Endothelial cell (in vitro differentiated cells): ENCODE results near the gene ATP10B. TPM values are rescaled to one million over a fixed set of nuclear protein-coding genes. Genes with fewer than 3 reads are reported as not detected.

Experiments used
- DNase-seq: peaks from one replicate; pipeline ENCODE4 v3.0.0; 2021; ENCODE audit warnings: low spot score
- H3K27ac Mint-ChIP-seq: one replicate; pipeline ENCODE4 v1.8.0; 2021; ENCODE audit warnings: mixed read lengths, inconsistent platforms; ENCODE audit not compliant: unreplicated experiment
- H3K27me3 Mint-ChIP-seq: one replicate; pipeline ENCODE4 v1.8.0; 2021; ENCODE audit warnings: mild to moderate bottlenecking, moderate library complexity, mixed read lengths, inconsistent platforms; ENCODE audit not compliant: unreplicated experiment
- H3K36me3 Mint-ChIP-seq: one replicate; pipeline ENCODE4 v1.8.0; 2021; ENCODE audit warnings: mild to moderate bottlenecking, low read depth, mixed read lengths, inconsistent platforms; ENCODE audit not compliant: unreplicated experiment
- H3K4me1 Mint-ChIP-seq: one replicate; pipeline ENCODE4 v1.8.0; 2021; ENCODE audit warnings: mild to moderate bottlenecking, mixed read lengths, inconsistent platforms; ENCODE audit not compliant: unreplicated experiment
- H3K4me3 Mint-ChIP-seq: one replicate; pipeline ENCODE4 v1.8.0; 2021; ENCODE audit warnings: mild to moderate bottlenecking, mixed read lengths, inconsistent platforms; ENCODE audit not compliant: unreplicated experiment
- H3K9me3 Mint-ChIP-seq: one replicate; pipeline ENCODE4 v1.8.0; 2021; ENCODE audit warnings: mixed read lengths, inconsistent platforms; ENCODE audit not compliant: unreplicated experiment
- total RNA-seq: library from RNA; stranded (reverse); fragmentation: NEBNext Ultra II Directional; extraction: Animal tissue kit (Norgen Biotek cat#: 25700); gene quantifications from one replicate; pipeline ENCODE4 v1.2.1, GENCODE V29; 2021; ENCODE audit not compliant: unreplicated experiment
- TF ChIP-seq, protein P1 (sequence below): fragments of 200-600 bp; sonication (generic); IDR thresholded peaks from one replicate; pipeline ENCODE4 v1.5.0; 2021; ENCODE audit warnings: antibody characterized with exemption; ENCODE audit not compliant: unreplicated experiment

Gene ATP10B
- total RNA-seq, 1 donor from 2014 or later = not detected

DNA sequence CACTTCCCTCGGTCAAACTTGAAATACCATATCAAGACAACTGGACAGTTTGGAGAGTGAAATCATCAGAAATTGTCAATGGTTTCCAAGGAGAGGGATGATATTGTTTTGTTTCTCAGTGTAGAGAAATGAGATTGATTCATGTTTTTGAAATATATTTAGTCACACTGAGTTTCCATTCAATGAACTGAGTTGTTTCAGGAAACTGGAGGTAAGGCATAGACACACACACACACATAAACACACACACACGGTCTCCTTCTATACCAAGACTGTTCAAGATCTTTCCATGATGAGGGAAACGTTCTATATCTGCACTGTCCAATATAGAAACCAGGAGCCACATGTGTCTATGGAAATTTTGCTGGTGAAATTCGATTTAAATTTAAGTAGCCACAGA, 247.5 kb downstream of the ATP10B start:
- Mint-ChIP-seq H3K9me3 (no peaks in the 10 kb centered on the region), H3K27me3 (no peaks in the 10 kb centered on the region), H3K4me1 (no peaks in the 10 kb centered on the region), H3K4me3 (no peak overlapping the region), H3K27ac (no peak overlapping the region), H3K36me3 (no peaks in the 10 kb centered on the region)
- no peak for DNase-seq
- TF ChIP-seq, protein P1, sequence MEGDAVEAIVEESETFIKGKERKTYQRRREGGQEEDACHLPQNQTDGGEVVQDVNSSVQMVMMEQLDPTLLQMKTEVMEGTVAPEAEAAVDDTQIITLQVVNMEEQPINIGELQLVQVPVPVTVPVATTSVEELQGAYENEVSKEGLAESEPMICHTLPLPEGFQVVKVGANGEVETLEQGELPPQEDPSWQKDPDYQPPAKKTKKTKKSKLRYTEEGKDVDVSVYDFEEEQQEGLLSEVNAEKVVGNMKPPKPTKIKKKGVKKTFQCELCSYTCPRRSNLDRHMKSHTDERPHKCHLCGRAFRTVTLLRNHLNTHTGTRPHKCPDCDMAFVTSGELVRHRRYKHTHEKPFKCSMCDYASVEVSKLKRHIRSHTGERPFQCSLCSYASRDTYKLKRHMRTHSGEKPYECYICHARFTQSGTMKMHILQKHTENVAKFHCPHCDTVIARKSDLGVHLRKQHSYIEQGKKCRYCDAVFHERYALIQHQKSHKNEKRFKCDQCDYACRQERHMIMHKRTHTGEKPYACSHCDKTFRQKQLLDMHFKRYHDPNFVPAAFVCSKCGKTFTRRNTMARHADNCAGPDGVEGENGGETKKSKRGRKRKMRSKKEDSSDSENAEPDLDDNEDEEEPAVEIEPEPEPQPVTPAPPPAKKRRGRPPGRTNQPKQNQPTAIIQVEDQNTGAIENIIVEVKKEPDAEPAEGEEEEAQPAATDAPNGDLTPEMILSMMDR = no peak

DNA sequence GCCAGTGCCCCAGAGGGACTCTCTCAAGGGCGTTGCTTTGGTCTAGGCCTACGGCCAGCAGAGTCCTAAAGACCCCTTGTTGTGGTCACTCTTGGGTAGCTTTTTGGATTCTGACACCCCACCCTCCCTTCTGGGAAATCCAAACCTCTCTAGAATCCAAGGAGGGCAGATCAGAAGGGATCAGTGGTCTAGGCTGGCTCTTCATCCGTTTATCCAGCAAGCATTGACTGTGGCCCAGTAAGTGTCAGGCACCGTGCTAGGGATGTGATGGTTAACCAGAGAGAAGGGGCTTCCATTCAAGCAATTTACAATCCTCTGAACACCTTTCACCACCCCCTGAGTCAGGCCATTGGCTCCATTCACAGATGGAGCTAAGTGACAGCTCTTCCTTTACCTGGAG, 249.3 kb downstream of the ATP10B start:
- H3K27ac Mint-ChIP-seq = no peak overlapping the region
- TF ChIP-seq, protein P1 = no peak

DNA sequence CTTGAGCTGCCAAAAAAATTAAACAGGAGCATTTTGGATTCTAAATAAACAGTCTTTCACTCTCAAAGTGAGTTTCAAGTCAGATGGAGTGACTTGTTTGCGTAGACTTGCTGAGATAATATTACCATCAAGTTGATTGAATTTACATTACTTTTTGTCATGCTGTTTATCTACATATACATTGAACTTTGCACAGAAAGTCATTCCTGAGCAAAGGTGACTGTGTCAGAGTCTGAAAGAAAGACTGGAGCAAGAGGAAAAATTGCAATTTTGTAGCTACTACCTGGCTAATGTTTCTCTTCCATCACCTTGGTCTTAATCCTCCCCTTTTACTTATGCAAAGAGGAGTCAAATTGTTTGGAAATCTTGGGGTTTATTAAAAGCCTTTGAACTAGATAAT, 251.0 kb downstream of the ATP10B start:
- H3K4me3 Mint-ChIP-seq = no peak overlapping the region

More for the DNA sequence above, 249.3 kb downstream of the ATP10B start:
- Mint-ChIP-seq H3K27me3 (no peaks in the 10 kb centered on the region), H3K9me3 (no peaks in the 10 kb centered on the region), H3K36me3 (no peaks in the 10 kb centered on the region), H3K4me1 (no peaks in the 10 kb centered on the region), H3K4me3 (no peak overlapping the region)
- no peak for DNase-seq

DNA sequence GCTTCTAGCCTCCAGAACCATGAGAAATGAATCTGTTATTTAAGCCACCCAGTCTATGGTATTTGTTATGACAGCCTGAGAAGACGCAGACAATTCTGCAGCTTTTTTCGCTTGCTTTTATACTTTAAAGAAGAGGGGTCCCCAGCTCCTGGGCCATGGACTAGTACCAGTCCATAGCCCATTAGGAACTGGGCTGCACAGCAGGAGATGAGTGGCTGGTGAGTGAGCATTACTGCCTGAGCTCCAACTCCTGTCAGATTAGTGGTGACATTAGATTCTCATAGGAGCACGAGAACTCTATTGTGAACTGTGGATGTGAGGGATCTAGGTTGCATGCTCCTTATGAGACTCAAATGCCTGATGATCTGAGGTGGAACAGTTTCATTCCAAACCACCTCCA, 278.7 kb downstream of the ATP10B start:
- H3K9me3 Mint-ChIP-seq = no peaks in the 10 kb centered on the region
- TF ChIP-seq, protein P1 = no peak
- no peak overlapping the region for H3K4me3 Mint-ChIP-seq
- no peaks in the 10 kb centered on the region for H3K36me3 Mint-ChIP-seq
- no peaks in the 10 kb centered on the region for H3K4me1 Mint-ChIP-seq
- no peaks in the 10 kb centered on the region for H3K27me3 Mint-ChIP-seq
- no peak overlapping the region for H3K27ac Mint-ChIP-seq
- no peak for DNase-seq

More for the DNA sequence above, 251.0 kb downstream of the ATP10B start:
- TF ChIP-seq, protein P1 = no peak
- Mint-ChIP-seq H3K4me1 (no peaks in the 10 kb centered on the region), H3K27ac (no peak overlapping the region), H3K27me3 (no peaks in the 10 kb centered on the region), H3K9me3 (no peaks in the 10 kb centered on the region), H3K36me3 (no peaks in the 10 kb centered on the region)
- no peak for DNase-seq

DNA sequence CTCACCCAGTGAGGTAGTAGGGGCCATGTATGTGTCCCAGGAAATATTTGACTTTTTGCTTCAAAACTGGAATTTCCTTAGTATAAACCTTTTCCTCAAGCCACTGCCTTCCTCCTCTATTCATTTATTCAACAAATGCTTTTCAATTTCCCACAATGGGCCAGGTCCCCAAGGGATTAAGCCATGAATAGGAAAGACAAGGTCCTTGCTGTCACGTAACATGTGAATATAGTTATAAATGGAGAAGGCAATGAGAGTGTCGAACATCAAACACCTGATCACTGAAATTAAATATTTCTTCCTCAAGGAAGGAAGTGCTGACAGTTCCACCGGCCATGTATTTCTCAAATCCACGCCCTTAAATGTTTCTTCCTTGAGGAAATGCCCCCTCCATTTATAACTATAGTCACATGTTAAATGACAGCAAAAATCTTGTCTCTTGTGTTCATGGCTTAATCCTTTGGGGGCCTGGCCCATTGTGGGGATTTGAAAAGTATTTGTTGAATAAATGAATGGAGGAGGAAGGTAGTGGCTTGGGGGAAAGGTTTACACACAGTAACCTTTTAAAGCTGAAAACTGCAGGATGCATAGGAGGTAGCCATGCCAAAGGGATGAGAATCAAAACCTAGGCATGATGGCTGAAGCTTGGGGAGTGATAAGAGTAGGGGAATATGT, 284.8 kb downstream of the ATP10B start:
- Mint-ChIP-seq H3K27me3 (no peaks in the 10 kb centered on the region), H3K4me3 (no peak overlapping the region), H3K36me3 (no peaks in the 10 kb centered on the region), H3K27ac (no peak overlapping the region), H3K4me1 (peaks cover 9% of the 10 kb centered on the region), H3K9me3 (no peaks in the 10 kb centered on the region)
- TF ChIP-seq, protein P1 = no peak
- no peak for DNase-seq
